DND-41 (cell line): ENCODE measurements around the gene SMARCA2.

Experiments
- ATAC-seq: fragments of 200-7000 bp; cut with Tn5 transposase; 3 replicates; pipeline ENCODE4 v1.9.1; 2021; ENCODE audit warnings: low read depth; ENCODE audit not compliant: insufficient read depth
- DNase-seq: peaks from one replicate; pipeline ENCODE4 v3.0.0-alpha.2; 2020
- H2AFZ ChIP-seq: 2 replicates; pipeline ENCODE4 v1.6.0; 2012; ENCODE audit warnings: low read depth, low read length
- H3K27ac ChIP-seq: 2 replicates; pipeline ENCODE4 v1.5.1; 2012; ENCODE audit warnings: low read length, inconsistent platforms
- H3K27me3 ChIP-seq: fragments of 200-600 bp; sonication (generic); 2 replicates; pipeline ENCODE4 v1.6.0; 2012; ENCODE audit warnings: low read length, mild to moderate bottlenecking, inconsistent platforms; ENCODE audit not compliant: insufficient read depth, poor library complexity
- H3K36me3 ChIP-seq: 2 replicates; pipeline ENCODE4 v1.5.1; 2012; ENCODE audit warnings: low read length, inconsistent platforms; ENCODE audit not compliant: insufficient read depth
- H3K4me1 ChIP-seq: 2 replicates; pipeline ENCODE4 v1.5.1; 2012; ENCODE audit warnings: mild to moderate bottlenecking, low read length; ENCODE audit not compliant: insufficient read depth
- H3K4me2 ChIP-seq: 2 replicates; pipeline ENCODE4 v1.6.0; 2012; ENCODE audit warnings: mild to moderate bottlenecking, moderate library complexity, low read length, inconsistent platforms; ENCODE audit not compliant: insufficient read depth
- H3K4me3 ChIP-seq, 2 experiments: fragments of 200-600 bp in 1 of 2; shearing (Covaris generic) in 1 of 2; 2 replicates each; pipeline ENCODE4 v1.5.1; 2012 to 2016; ENCODE audit warnings: inconsistent platforms in 2 of 2, low read length in 2 of 2, mild to moderate bottlenecking in 2 of 2, low read depth in 1 of 2, moderate library complexity in 1 of 2
- H3K79me2 ChIP-seq: 2 replicates; pipeline ENCODE4 v1.6.0; 2012; ENCODE audit warnings: low read length, inconsistent platforms; ENCODE audit not compliant: insufficient read depth
- H3K9ac ChIP-seq: 2 replicates; pipeline ENCODE4 v1.6.0; 2012; ENCODE audit warnings: low read depth, mild to moderate bottlenecking, inconsistent platforms, low read length, moderate library complexity
- H3K9me3 ChIP-seq: 2 replicates; pipeline ENCODE4 v1.5.1; 2012; ENCODE audit warnings: low read length, moderate library complexity, mild to moderate bottlenecking, inconsistent platforms; ENCODE audit not compliant: insufficient read depth, severe bottlenecking
- H4K20me1 ChIP-seq: 2 replicates; pipeline ENCODE4 v1.6.0; 2012; ENCODE audit warnings: low read length; ENCODE audit not compliant: insufficient read depth
- EZH2 ChIP-seq: IDR thresholded peaks from 3 replicates; pipeline ENCODE4 v1.6.1; 2012; ENCODE audit warnings: borderline replicate concordance, low read depth, mild to moderate bottlenecking, moderate library complexity, low read length, inconsistent platforms; ENCODE audit not compliant: severe bottlenecking
- TF ChIP-seq, protein P1 (sequence below): IDR thresholded peaks from 2 replicates; pipeline ENCODE4 v1.5.1; 2012; ENCODE audit warnings: borderline replicate concordance, low read length, moderate library complexity, mild to moderate bottlenecking; ENCODE audit not compliant: poor library complexity, severe bottlenecking; ENCODE audit errors: extremely low read depth

Gene SMARCA2

DNA sequence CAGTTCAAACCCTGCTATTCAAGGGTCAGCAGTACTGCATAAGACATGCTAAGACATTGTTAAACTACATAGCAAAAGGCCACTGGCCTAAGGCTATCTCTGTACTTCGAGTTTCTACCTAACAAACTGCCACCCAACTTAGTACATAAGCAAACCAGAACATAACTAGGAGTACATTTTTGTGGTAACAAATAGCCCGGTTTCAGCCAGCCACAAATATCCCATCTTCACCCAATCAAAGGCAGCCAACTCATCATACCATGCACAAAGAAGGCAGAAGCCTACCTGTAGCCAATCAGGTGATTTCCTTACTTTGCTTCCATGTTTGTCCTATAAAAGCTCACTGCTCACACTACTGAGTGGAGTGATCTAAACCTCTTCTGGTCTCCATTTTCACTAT is 201.4 kb downstream of the SMARCA2 start:
- Histone ChIP-seq H3K4me3 (no peak overlapping the region), H3K36me3 (no peaks in the 10 kb centered on the region), H3K9me3 (no peaks in the 10 kb centered on the region), H3K9ac (no peak overlapping the region), H2AFZ (no peak overlapping the region), H3K4me1 (no peaks in the 10 kb centered on the region), H3K27me3 (no peaks in the 10 kb centered on the region), H4K20me1 (no peaks in the 10 kb centered on the region), H3K79me2 (no peaks in the 10 kb centered on the region), H3K27ac (no peak overlapping the region), H3K4me2 (no peak overlapping the region)
- DNase-seq (no peak), ATAC-seq (no peak)
- TF ChIP-seq EZH2, result no peak
- TF ChIP-seq, protein P1, sequence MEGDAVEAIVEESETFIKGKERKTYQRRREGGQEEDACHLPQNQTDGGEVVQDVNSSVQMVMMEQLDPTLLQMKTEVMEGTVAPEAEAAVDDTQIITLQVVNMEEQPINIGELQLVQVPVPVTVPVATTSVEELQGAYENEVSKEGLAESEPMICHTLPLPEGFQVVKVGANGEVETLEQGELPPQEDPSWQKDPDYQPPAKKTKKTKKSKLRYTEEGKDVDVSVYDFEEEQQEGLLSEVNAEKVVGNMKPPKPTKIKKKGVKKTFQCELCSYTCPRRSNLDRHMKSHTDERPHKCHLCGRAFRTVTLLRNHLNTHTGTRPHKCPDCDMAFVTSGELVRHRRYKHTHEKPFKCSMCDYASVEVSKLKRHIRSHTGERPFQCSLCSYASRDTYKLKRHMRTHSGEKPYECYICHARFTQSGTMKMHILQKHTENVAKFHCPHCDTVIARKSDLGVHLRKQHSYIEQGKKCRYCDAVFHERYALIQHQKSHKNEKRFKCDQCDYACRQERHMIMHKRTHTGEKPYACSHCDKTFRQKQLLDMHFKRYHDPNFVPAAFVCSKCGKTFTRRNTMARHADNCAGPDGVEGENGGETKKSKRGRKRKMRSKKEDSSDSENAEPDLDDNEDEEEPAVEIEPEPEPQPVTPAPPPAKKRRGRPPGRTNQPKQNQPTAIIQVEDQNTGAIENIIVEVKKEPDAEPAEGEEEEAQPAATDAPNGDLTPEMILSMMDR, result no peak

DNA sequence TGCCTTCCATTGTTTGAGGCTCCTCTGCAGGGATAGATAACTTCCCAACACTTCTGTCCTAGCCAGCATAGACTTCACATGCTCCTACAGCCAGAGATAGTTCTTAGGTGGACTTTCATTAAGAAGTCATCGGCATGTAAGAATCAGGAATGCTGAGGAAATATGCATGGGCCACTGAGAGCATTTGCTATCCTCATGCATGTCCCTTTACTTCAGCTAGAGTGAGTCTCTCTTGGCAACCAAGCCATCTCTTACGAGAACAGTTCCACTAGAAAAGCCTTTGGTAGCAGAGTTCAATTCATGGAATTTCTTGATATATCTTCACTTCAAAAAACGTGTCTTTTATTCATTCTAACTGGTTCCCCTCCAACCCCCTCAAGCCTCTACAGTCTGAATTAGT is 202.4 kb downstream of the SMARCA2 start:
- Histone ChIP-seq H3K27ac (no peak overlapping the region), H3K4me1 (no peaks in the 10 kb centered on the region), H3K79me2 (no peaks in the 10 kb centered on the region), H3K4me2 (no peak overlapping the region), H4K20me1 (no peaks in the 10 kb centered on the region), H3K36me3 (no peaks in the 10 kb centered on the region), H3K9me3 (no peaks in the 10 kb centered on the region), H3K4me3 (no peak overlapping the region), H3K27me3 (no peaks in the 10 kb centered on the region), H3K9ac (no peak overlapping the region), H2AFZ (no peak overlapping the region)
- DNase-seq (no peak), ATAC-seq (no peak)
- TF ChIP-seq, protein P1, result no peak
- no peak for TF ChIP-seq EZH2

DNA sequence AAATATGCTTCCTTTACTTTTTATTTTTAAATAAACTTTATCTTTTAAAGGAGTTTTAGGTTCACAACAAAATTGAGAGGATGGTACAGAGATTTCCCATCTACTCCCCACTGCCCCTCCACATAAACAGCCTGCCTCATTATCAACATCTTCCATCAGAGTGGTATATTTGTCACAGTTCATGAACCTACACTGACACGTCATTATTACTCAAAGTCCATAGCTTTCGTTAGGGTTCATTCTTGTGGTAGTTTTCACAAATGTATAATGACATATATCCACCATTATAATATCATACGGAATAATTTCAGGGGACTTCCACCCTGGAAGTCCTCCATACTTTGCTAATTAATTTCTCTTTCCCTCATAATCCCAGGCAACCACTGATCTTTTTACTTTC is 204.9 kb downstream of the SMARCA2 start:
- TF ChIP-seq, protein P1, result no peak
- TF ChIP-seq EZH2, result no peak
- no peak overlapping the region for H3K27ac ChIP-seq
- no peaks in the 10 kb centered on the region for H4K20me1 ChIP-seq
- H3K9me3 ChIP-seq, result no peaks in the 10 kb centered on the region
- ATAC-seq (no peak), DNase-seq (no peak)
- H2AFZ ChIP-seq, result no peak overlapping the region
- no peaks in the 10 kb centered on the region for H3K4me1 ChIP-seq
- no peak overlapping the region for H3K4me3 ChIP-seq
- H3K4me2 ChIP-seq, result no peak overlapping the region
- H3K27me3 ChIP-seq, result no peaks in the 10 kb centered on the region
- no peaks in the 10 kb centered on the region for H3K79me2 ChIP-seq
- H3K36me3 ChIP-seq, result no peaks in the 10 kb centered on the region
- no peak overlapping the region for H3K9ac ChIP-seq

DNA sequence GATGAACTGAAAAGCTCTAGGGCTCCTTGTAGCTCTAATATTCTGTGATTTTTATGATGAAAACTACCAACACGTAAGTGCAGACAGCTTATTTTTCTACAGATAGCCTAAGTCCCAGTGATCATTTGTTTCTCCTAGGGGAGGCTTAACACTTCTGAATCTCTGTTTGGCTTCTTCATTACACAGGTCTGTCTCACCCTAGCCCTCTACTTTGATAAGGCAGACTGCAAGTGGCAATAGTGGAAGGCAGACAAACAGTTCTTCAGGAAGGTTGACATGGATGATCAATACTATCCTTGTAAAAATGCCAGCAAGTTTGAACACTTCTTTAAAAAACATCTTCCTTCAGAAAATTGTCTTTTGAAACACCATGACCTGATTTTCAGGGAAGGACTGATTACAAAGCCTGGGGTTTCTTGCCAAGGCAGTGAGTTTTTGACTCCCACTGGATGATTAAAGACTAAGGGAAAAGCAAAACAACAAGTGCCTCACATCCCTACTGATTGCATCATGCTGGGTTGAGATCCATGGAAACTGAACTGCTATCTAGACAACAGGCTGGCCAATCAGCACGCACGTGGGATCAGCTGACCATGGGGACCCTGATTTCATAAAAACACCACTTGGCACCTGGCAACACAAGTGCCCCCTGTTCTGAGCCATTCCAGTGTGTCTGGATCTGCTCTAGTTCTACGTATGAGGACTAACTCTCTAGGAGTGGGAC is 212.2 kb downstream of the SMARCA2 start:
- H3K4me3 ChIP-seq, result no peak overlapping the region
- no peak overlapping the region for H3K4me2 ChIP-seq
- ATAC-seq (no peak), DNase-seq (no peak)
- no peak for TF ChIP-seq EZH2
- TF ChIP-seq, protein P1, result no peak
- peaks cover 5% of the 10 kb centered on the region; the same call in 1 of the 2 replicates for H3K4me1 ChIP-seq
- H3K27ac ChIP-seq, result no peak overlapping the region
- no peaks in the 10 kb centered on the region for H3K27me3 ChIP-seq
- H3K79me2 ChIP-seq, result no peaks in the 10 kb centered on the region
- no peak overlapping the region for H2AFZ ChIP-seq
- no peak overlapping the region for H3K9ac ChIP-seq
- H3K9me3 ChIP-seq, result no peaks in the 10 kb centered on the region
- H3K36me3 ChIP-seq, result no peaks in the 10 kb centered on the region
- no peaks in the 10 kb centered on the region for H4K20me1 ChIP-seq
